GM18517 (cell line): Measurements from ENCODE around the gene NINJ1.
"Not testable (repeated sequence)": the region's sequence is repeated elsewhere in the genome, so short reads cannot be mapped to it uniquely, and the experiment has no call there.

Experiments used
- ATAC-seq: cut with Tn5 transposase; IDR thresholded peaks from one replicate; pipeline ENCODE4 v1.9.1; 2021; ENCODE audit warnings: mild to moderate bottlenecking, moderate library complexity; ENCODE audit not compliant: unreplicated experiment

Gene NINJ1

DNA sequence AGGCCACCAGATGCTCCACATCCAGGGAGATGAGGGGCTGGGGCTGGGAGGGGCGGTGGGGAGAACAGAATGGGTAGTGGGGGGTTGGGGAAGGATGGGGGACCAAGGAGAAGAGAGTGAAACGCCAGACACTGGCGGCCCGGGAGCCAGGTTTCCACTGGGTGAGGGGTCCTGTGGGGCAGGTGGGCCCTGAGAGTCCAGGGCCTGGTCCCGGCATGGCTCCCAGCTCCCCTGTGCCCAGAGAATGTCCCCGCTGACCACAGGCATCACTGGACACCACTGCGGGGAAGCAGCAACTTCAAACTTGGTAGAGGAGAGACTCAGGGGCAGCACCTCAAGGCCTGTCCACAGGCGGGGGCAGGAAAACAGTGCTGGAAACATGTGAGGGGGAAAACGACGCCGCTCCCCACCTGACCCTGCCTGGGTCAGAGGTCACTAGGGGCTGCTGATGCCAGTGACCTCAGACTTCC, 13.2 kb downstream of the NINJ1 start:
- no peak for ATAC-seq

DNA sequence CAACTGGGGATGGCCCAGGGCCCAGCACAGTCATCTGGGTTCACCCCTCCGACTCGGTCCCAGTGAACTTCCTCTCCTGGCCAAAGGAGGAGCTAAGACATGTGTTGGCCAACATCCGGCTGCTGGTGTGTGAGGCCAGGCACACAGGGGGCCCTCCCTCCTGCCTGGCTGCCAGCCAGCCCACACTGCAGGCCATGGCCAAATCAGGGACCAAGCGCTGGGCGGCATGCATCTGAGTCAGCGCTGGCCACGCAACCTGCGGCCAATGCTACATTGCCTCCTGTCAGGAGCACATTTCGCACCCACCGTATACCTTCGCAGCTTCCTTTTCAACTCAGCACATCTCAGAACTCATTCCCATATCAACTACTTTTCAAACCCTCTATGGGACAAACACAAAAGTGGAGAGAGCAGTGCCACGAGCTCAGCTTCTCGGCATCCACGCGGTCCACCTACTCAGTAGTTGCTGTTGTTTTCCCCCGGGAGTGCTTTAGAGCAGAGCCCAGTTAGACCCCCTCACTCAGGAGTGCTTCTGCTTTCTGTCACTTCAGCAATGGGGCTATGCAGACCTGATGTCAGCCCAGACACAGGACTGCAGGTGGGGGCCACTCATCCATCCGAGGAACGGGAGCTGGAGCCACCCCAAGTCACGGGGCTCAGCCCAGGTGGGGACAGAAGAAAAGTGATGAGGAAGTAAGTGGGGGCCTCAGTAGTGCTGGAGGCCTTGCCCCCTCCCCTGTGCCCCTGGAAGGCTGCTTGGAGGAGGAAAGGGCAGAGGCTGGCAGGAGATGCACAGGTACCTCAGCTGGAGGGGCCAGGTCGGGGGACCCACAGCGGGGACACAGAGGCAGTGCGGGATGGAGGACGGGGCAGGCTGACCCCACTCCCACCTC, 13.9 kb downstream of the NINJ1 start:
- ATAC-seq = peak; percentile 87

DNA sequence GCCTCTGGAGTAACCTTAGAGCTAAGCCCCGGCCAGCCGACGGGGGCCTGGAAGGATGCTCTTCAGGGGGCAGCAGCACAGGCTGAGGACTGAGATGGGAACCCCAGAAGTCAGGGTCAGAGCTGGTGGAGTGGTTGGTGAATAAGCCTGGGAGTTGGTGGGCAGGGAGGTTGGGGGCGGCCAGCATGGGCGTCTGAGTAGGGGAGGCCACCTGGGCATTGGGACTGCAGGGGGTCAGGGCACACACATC, 14.4 kb downstream of the NINJ1 start:
- peak; percentile 5 for ATAC-seq

DNA sequence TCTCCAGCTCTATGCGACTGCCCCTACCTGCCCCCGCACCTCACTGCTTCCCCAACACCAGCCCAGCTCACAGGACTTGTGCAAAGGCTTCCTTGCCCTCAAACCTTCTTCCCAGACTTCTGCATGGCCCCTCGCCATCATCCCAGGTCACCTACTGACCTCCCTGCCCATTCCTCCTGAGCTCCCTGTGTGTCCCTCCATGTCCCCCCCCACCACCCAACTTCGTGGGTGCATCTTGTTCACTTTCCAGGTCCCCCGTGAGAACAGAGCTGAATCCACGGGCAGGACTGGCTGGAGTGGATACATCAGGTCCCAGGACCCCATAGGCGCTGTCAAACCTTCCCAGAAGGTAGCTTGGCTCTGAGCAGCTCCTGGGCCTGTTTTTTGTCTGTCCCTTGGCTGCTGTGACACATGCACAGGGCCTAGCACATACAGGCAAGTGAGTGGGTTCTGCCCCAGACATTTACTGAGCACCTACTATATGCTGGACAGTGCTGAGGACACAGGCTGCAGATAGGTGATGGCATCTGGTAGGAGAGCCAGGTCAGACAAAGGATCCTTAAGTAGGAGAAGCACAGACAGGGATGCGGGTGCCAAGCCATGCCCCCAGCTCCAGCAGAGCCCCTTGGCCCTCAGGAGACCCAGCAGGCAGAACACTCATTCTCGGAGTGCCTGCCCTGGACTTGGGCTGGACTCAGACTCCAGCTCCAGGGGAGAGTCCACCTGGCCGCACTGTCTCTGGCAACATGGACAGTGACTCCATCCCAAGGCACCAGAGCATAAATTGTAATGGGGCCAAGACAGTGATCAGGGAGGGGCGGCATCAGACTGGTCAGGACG, 15.0 kb downstream of the NINJ1 start:
- ATAC-seq = no peak

DNA sequence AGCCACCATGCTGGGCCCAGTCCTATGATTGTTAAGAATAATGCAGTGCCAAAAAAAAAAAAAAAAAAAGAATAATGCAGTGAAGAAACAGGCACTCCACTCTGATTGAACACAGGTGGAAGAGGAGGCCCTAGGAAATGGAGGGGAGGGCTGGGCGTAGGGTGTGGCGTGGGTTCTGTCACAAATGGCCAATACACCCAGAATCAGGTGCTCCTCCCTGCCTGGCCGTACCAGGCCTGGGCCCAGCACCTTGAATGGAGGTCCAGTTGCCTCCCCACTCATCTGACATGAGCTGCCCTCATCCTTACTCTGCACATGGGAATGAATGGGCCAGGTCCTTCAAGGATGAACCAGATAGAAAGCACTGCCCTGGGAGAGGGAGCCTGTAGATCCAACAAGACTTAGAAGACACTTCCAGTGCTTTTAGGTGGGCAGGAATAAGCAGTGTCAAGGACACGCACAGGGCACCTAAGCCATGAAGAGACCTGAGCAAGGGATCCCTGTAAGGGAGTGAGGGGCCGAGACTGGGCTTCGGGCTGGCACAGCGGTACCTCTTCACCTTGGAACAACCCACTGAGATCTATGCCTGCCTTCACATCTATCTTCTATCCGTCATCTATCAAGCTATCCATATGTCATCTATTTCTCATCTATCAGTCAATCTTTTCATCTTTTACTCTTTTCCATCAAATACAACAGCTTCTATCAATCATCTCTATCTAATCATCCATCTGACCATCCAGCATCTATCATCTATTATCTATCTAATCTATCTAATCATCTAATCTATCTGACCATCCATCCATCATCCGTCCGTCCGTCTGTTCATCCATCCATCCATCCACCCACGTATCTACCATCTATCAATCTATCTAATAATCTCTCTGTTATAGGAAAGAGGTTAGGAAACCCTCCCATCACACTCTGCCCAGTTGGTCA, 15.9 kb downstream of the NINJ1 start:
- ATAC-seq = no peak

DNA sequence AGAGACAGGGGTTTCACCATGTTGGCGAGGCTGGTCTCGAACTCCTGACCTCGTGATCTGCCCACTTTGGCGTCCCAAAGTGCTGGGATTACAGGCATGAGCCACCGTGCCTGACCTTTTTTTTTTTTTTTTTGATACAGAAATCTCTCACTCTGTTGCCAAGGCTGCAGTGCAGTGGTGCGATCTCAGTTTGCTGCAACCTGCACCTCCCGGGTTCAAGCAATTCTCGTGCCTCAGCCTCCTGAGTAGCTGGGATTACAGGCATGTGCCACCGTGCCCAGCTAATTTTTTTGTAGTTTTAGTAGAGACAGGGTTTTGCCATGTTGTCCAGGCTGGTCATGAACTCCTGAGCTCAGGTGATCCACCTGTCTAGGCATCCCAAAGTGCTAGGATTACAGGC, 16.5 kb downstream of the NINJ1 start:
- not testable (repeated sequence) for ATAC-seq

DNA sequence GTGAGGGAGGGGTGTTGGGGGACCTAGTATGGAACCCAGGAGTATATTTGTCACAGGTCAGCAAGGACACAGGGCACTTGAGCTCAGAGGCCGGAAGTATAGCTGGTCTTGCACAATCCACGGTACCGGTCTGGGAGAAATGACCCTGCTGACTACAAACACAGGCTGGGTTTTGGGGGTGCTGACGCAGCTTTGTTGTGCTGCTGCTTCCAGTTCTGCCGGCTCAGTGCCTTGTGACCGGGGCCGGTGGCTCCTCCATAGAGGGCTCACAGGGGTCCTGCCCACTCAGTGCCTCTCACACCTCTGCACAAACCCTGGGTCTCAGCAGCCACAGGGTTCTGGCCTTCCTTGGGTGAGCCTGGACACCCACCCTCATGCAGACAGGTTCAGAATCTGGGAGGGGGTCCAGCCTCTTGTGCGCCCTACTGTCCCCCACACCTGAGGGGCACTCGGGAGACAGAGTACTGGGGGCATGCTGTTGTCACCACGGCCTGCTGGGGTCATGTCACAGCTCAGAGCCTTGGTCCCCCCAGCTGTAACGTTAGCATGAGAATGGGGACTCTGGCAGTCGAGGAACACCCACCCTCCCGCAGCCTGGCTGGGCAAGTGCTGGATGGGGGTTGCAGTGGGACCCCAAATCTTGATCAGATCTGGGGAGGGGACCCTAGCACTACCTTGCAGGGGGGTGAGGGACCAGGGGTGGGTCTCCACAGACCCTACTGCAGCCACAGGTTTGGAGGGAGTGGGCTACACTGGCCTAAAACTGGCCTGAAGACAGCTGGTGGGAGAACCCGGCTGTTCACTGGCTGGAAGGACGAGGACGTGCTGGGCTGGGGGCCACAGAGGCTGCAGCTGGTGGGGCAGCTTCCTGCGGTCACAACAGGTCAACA, 17.7 kb downstream of the NINJ1 start:
- ATAC-seq = no peak

DNA sequence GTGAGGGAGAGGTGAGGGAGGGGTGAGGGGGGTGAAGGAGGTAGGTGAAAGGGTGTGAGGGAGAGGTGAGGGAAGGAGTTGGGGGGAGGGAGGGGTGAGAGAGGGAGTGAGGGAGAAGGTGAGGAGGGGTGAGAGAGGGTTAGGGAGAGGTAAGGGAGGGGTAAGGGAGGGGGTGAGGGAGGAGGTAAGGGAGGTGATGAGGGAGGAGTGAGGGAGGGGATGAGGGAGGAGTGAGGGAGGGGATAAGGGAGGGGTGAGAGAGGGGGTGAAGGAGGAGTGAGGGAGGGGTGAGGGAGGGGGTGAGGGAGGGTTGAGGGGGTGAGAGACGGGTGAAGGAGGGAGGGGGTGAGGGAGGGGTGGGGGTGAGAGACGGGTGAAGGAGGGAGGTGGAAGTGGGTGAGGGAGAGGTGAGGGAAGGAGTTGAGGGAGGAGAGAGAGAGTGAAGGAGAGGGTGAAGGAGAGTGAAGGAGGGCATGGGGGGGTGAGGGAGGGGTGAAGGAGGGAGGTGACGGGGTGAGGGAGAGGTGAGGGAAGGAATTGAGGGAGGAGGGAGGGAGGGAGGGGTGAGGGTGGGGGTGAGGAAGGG, 18.5 kb downstream of the NINJ1 start:
- ATAC-seq = no peak

DNA sequence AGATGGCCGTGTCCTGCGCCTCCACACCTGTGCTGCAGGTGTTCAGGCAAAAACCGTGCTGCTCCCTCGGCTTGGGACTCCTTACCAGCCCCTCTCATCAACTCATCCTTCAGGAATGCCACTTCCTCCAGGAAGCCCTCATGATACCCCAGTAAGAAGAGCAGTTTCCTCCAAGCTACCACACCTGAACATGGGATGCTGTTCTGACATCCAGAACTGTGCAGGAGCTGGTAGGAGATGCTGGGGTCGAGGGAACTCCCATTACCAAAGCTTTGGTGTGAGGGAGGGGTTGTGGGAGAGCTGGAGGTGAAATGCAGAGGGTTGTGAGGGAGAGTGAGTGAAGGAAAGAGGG, 19.1 kb downstream of the NINJ1 start:
- no peak for ATAC-seq

DNA sequence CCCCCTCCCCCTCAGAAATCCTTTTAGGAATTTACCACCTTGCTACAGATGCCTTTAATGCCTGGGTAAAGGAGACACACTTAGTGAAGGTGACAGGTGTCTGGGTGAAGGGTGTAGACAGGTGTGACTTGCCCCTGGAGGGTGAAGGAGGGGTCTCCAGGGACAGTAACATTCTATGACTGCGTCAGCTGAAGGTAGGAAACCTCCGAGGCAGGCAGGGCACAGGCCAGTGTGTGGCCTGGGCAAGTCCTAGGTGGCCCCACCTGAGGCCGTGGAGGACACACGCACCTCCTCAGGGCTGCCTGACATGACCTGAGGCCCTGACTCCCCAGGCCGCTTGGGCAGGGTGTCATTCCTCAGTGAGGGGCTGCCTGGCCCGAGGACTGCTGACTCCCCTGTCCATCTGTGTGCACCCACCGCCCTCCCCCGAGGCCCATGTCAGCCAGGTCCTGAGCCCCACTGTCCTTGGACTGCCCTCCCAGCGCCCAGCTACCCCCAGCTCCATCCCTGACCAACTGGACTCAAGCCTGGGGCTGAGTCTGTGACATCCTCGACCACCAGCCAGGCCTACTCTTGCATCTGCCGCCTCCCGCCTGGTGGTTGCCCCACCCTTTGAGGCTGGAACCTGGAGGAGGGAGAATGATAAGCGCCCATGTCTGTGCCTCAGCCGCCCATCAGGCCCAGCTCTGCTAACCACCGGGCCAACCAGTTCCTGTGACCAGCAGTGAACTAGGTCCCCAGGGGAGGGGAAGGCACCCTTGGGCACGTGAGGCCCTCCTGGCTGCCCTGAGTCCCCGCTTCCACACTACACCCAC, 19.7 kb downstream of the NINJ1 start:
- ATAC-seq = no peak

DNA sequence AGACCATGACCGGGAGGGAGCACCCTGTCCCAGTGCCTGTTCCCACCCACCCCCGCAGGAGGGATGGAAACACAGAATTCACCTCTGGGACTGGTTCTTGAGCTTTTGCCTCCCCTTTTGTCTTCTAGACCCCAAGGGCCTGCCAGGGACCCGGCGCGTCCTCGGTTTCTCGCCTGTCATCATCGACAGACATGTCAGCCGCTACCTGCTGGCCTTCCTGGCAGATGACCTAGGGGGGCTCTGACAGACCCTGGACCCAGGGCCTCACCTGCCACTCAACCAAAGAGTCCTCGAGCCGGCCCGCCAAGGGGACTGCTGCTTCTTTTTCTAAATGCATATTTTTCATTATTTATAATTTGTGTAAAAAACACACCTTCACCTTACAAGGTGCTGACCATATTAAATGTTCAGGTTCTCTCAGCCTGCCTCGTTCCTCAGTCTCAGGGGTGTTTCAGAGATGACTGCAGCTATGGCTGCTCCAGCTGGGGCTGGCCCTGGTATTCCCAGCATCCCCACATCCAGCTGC, 21.1 kb downstream of the NINJ1 start:
- no peak for ATAC-seq

DNA sequence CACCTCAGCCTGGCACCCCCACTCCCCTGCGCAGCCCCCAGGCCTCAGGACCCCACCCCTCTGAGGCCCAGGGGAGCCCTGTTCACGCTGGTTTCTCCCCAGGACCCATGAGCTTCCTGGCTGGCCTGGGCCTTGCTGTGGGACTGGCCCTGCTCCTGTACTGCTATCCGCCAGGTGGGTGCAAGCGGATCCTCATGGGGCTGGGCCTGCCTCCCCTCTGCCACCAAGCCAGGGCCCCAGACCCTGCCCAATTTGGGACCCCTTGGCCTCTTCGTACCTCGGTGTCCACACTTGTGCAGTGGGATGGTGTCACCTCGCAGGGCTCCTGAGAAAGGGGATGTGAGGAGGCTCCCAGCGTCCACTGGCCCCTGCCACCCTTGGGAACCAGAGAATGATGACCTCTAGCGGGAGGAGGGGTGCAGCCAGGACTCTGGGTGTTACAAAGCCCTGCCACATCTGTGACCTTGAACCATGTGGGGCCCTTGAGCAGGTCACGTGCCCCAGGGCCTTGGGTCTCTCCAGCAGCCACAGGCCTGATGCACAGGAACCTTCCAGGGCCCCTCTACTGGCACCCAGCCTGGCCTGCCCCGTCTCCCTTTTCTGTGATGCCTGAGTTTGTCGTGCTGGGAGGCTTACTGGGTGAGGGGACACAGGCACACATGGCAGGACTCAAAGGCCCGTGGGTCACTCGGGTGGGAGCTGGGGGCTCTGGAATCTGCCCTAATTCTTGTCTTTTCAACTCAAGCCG, 21.8 kb downstream of the NINJ1 start:
- ATAC-seq = no peak

DNA sequence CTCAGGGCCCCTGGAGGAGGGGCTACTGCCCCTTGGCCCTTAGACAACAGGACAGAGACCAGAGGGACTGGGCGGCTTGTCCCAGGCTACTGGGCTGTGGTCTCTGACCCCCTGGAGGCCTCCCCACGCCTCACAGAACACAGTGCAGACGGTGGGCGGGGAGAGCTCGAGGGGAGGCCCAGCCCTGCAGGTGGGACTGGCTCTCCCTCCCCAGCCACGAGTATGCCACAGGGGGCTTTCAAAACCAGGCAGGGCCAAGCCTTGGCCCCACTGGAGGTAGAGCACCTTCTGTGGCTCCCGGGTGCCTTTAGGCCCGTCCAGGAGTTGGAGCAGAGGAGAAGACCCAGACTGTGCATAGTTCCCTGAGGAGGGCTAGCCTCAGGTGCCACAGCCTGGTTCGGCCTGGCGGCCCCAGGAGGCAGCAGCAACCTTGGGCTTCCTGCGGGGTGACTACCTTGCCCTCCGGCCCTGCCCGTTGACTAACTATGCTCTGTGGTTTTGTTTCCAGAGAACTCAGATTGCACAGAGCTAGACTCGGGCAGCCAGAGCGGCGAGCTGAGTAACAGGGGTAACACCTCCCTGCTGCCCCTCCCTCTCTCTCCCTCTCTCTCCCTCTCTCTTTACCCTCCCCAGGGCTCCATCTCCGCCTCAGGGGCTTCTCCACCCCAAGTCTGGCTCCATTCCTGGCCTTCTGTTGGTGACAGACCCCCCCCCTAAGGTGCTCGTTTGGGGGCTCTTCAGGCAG, 22.5 kb downstream of the NINJ1 start:
- no peak for ATAC-seq

DNA sequence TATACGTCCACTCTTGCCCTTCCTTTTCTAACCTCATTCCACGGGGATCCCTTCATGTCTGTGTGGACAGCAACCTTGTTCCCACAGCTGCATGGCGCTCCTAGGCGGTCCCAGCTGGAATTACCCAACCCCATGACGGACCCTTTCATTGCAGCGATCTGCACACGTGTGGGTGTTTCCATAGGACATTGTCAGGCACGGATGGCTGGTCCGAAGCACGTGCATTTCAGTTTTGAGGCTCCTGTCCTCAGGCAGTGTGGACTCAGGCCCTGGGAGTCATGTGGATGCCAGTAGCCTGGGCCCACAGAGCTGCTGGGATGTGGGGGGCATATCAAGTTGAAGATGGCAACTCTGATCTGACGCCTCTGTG, 23.1 kb downstream of the NINJ1 start:
- no peak for ATAC-seq

DNA sequence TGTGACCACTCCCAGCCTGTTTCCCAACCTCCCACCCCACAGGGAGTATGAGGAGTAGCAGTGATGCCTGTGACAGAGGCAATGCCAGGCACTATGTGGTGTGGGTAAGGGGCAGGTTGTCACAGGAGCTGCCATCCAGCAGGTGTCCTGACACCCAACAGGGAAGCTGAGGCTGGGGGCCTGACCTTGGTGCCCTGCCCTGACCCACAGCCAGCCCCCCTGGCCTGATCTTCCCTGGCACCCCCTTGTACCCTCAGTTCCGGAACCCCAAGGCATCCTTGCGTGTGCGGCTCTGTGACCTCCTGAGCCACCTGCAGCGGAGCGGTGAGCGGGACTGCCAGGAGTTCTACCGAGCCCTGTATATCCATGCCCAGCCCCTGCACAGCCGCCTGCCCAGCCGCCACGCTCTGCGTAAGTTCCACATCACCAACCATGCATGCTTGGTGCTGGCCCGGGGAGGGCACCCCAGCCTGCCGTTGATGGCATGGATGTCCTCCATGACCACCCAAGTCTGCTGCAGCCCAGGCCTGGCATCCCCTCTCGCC, 23.7 kb downstream of the NINJ1 start:
- ATAC-seq = no peak

DNA sequence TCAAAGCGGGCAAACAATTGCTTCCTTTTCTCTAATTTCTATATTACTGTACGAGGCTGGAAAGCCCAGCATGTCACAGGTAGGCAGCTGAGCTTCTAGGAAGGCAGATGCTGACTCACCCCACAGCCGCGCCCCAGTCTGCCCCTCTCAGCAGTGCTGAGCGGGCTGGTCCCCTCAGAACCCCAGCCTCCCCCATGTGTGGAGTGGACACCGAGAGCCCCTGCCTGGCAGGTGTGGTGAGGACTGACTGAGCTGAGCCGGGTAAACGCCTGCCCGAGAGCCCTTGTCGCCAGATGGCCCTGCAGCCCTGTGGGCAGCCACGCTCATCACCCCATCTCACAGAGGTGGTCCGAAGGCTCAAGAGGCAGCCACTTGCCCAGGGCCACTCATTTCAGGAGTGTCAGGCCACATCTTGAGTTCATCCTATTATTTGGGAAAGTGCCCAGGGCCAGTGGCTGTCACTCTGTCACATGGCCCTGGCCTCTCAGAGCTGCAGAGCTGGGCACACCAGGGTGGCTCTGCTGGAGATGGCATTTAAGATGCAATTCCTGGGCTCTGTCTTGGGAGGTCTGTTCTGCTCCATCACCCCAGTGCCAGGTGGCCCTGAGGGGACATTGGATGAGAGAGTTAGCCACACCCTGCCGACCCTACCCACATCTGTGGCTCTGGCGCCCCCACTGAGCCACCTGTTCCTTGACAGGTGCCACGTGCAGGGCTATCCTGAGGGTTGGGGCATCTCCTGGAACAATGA, 25.6 kb downstream of the NINJ1 start:
- ATAC-seq = no peak

DNA sequence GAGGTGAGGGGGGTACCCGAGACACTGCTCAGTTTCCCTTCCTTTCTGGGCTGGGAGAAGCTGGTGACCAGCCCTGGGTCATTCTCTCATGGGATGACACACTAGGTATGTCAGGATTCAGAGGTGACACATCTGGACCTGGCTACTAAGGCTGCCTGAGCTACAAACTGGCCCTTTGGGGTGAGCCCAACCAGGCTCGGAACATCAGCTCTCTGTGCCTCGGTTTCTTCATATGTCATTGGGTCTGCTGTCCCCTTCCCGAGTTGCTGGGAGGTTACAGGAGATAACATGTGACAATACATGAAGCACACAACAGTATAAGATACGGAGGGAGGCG, 26.3 kb downstream of the NINJ1 start:
- ATAC-seq = no peak
